Neuronal stem cell (in vitro differentiated cells): ENCODE data around the gene SLK.

Source experiments
- DNase-seq: peaks from one replicate; pipeline ENCODE4 v3.0.0-alpha.2; 2013; ENCODE audit warnings: low spot score
- H2AFZ ChIP-seq: one replicate; pipeline ENCODE4 v1.6.1; 2013; ENCODE audit warnings: mild to moderate bottlenecking, low read length, inconsistent platforms
- H2AK5ac ChIP-seq: 2 replicates; pipeline ENCODE4 v1.6.1; 2013; ENCODE audit warnings: low read depth, mild to moderate bottlenecking, inconsistent platforms, low read length, moderate library complexity, mixed read lengths
- H2BK120ac ChIP-seq: 2 replicates; pipeline ENCODE4 v1.6.1; 2013; ENCODE audit warnings: low read depth, mild to moderate bottlenecking, inconsistent platforms, low read length, moderate library complexity, mixed read lengths
- H2BK12ac ChIP-seq: one replicate; pipeline ENCODE4 v1.6.1; 2013; ENCODE audit warnings: low read length, inconsistent platforms
- H2BK15ac ChIP-seq: 2 replicates; pipeline ENCODE4 v1.6.1; 2013; ENCODE audit warnings: mild to moderate bottlenecking, low read length, inconsistent platforms, mixed read lengths
- H2BK5ac ChIP-seq: one replicate; pipeline ENCODE4 v1.6.1; 2013; ENCODE audit warnings: inconsistent platforms, mild to moderate bottlenecking, low read length, moderate library complexity
- H3K14ac ChIP-seq: one replicate; pipeline ENCODE4 v1.6.1; 2013; ENCODE audit warnings: low read length, inconsistent platforms
- H3K18ac ChIP-seq: 2 replicates; pipeline ENCODE4 v1.6.1; 2013; ENCODE audit warnings: low read length, inconsistent platforms
- H3K23ac ChIP-seq: 2 replicates; pipeline ENCODE4 v1.6.1; 2013; ENCODE audit warnings: low read depth, mild to moderate bottlenecking, mixed read lengths, low read length, inconsistent platforms; ENCODE audit not compliant: poor library complexity
- H3K27ac ChIP-seq: replicated peaks from 3 replicates; pipeline ENCODE4 v1.5.1; 2013; ENCODE audit warnings: low read length, inconsistent platforms
- H3K27me3 ChIP-seq, 3 experiments: 2 replicates each; pipeline ENCODE4 v1.6.1; 2013; ENCODE audit warnings: low read length in 3 of 3, mild to moderate bottlenecking in 2 of 3, inconsistent platforms in 1 of 3, low read depth in 1 of 3, mixed read lengths in 1 of 3, moderate library complexity in 1 of 3; ENCODE audit not compliant: control insufficient read depth in 3 of 3, insufficient read depth in 3 of 3
- H3K36me3 ChIP-seq, 2 donors: replicated peaks in 1 of 2; 2 replicates each; pipeline ENCODE4 v1.6.1; 2013; ENCODE audit warnings: low read length in 2 of 2; ENCODE audit not compliant: control insufficient read depth in 2 of 2, insufficient read depth in 2 of 2
- H3K4ac ChIP-seq: 2 replicates; pipeline ENCODE4 v1.6.1; 2013; ENCODE audit warnings: inconsistent platforms, mild to moderate bottlenecking, low read length, moderate library complexity
- H3K4me1 ChIP-seq, 2 donors: 1 replicate in 1 of 2; 2 replicates in 1 of 2; pipeline ENCODE4 v1.6.1; 2013; ENCODE audit warnings: low read length in 2 of 2, low read depth in 1 of 2; ENCODE audit not compliant: control insufficient read depth in 2 of 2, insufficient read depth in 1 of 2
- H3K4me2 ChIP-seq: one replicate; pipeline ENCODE4 v1.6.1; 2013; ENCODE audit warnings: mild to moderate bottlenecking, low read length, inconsistent platforms; ENCODE audit not compliant: insufficient read depth, poor library complexity, severe bottlenecking
- H3K4me3 ChIP-seq, 2 donors: 2 replicates each; pipeline ENCODE4 v1.5.1; 2013; ENCODE audit warnings: low read length in 2 of 2, mild to moderate bottlenecking in 2 of 2, inconsistent platforms in 1 of 2, moderate library complexity in 1 of 2
- H3K79me1 ChIP-seq: one replicate; pipeline ENCODE4 v1.6.1; 2013; ENCODE audit warnings: low read depth, mild to moderate bottlenecking, inconsistent platforms, low read length, moderate library complexity
- H3K9ac ChIP-seq: one replicate; pipeline ENCODE4 v1.6.1; 2013; ENCODE audit warnings: mild to moderate bottlenecking, low read depth, low read length, inconsistent platforms; ENCODE audit not compliant: poor library complexity
- H3K9me3 ChIP-seq, 2 donors: replicated peaks in 1 of 2; 2 replicates each; pipeline versions ENCODE3 to v1.6.1; 2013; ENCODE audit warnings: low read length in 2 of 2, mild to moderate bottlenecking in 2 of 2, inconsistent platforms in 1 of 2, low read depth in 1 of 2, mixed read lengths in 1 of 2, moderate library complexity in 1 of 2; ENCODE audit not compliant: control insufficient read depth in 2 of 2, insufficient read depth in 1 of 2
- H4K8ac ChIP-seq: one replicate; pipeline ENCODE4 v1.6.1; 2013; ENCODE audit warnings: low read depth, mild to moderate bottlenecking, inconsistent platforms, low read length, moderate library complexity
- H4K91ac ChIP-seq: one replicate; pipeline ENCODE4 v1.6.1; 2013; ENCODE audit warnings: low read length, low read depth, mild to moderate bottlenecking, inconsistent platforms; ENCODE audit not compliant: poor library complexity
- WGBS, 2 donors: extraction: QIAGEN DNeasy Blood & Tissue Kit; methylation state at CpG; one replicate each; pipeline ENCODE4 v1.1.7; 2013; ENCODE audit warnings: missing lambda C conversion rate in 2 of 2, mixed read lengths in 1 of 2; ENCODE audit not compliant: insufficient read length in 2 of 2, insufficient replicate concordance in 1 of 2; ENCODE audit errors: extremely low coverage in 2 of 2; 5-methylcytosine and 5-hydroxymethylcytosine counted together

The SLK gene

DNA sequence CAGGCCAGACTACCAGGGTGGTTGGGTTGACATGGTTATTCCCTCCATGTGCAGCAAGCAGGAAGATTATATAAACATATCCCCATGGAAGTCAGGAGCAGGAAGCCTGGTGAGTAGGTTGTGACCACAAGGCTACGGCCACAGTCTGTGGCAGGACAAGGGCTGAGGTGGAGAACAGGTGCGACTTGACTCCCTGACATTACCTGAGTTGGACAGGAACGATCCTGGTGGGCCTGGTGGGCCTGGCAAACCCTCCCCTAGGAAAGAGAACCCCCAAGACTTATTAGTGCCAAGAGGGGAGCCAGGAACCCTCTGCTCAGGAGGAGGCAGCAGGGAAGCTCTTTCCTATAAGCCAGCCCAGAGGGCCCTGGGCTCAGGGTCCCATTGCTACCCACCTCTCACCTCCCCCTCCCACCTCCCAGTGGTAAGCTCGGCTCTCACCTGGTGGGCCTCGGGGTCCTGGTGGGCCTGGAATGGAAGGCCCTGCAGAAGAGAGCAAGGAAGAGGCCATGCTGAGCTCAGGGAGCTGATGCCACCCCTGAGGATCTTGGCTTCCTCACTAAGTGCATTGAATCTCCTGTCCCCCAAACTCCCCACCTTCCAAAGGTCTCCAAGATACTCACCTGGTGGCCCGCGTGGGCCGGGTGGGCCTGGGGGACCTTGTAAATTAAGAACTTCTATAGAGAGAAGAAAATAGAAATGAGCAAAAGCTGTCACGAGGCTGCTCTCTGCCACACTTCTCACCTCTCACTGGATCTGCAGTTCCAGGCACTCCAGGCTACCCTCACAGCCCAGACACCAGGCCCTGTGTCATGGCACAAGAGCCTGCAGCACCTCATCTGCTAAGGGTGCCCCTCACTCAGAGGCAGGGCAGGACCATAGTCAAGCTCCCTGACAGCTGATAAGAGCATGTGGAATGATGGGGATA is 74.2 kb downstream of the SLK start:
- Histone ChIP-seq H3K27ac (no peak overlapping the region), H3K9ac (no peak overlapping the region), H3K4me1 (no peaks in the 10 kb centered on the region), H3K27me3 (peaks cover 0 to 9% (median 0%) of the 10 kb centered on the region in 3 experiments), H2BK120ac (no peak overlapping the region), H3K4me3 (no peak overlapping the region), H3K4ac (no peak overlapping the region), H2AFZ (no peak overlapping the region), H3K9me3 (no peaks in the 10 kb centered on the region), H2AK5ac (no peak overlapping the region), H3K36me3 (no peaks in the 10 kb centered on the region), H4K8ac (no peak overlapping the region), H3K79me1 (no peaks in the 10 kb centered on the region), H3K18ac (no peak overlapping the region), H3K23ac (no peak overlapping the region), H2BK15ac (no peak overlapping the region), H3K14ac (no peak overlapping the region), H2BK5ac (no peak overlapping the region), H4K91ac (no peak overlapping the region), H2BK12ac (no peak overlapping the region), H3K4me2 (no peak overlapping the region)
- DNase-seq: no peak
- WGBS, 2 donors: no CpG with 5 or more reads among the region's 9 CpGs

DNA sequence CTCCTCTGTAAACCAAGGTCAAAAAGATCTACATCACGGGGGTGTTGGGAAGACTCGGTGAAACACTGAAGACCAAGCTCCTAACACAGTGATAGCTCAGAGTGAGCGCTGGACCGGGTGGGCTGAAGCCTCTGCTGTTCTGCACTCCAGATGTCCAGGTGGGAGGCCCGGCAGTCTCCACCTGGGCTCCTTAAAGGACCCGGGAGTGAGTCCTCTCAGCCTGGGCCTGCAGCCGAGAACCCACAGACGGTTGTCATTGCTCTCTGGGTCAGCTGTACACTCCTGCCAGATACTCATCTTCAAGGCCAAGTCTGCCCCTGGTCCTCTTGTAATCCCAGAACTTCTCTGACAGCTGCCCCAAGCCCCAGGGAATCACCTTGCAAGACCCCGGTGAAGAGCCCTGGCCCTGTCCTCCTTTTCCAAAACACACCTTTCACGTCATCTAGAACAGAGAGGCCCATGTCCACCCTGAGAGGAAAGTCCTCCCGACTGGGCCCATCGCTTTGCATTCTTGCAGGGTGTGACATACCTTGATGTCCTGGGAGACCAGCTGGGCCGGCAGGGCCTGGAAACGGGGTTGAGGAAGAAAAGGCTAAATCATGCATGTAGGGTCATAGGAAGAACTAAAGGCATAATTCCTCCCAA is 75.1 kb downstream of the SLK start:
- H3K79me1 ChIP-seq: no peaks in the 10 kb centered on the region
- H3K4me1 ChIP-seq: no peaks in the 10 kb centered on the region
- H3K9me3 ChIP-seq: no peaks in the 10 kb centered on the region
- WGBS, 2 donors: no CpG with 5 or more reads among the region's 14 CpGs
- H3K27me3 ChIP-seq: peaks cover 0 to 9% (median 0%) of the 10 kb centered on the region in 3 experiments
- no peak overlapping the region for H4K91ac ChIP-seq
- no peak overlapping the region for H2AFZ ChIP-seq
- H3K14ac ChIP-seq: no peak overlapping the region
- no peak overlapping the region for H2BK120ac ChIP-seq
- no peak overlapping the region for H3K9ac ChIP-seq
- H2BK15ac ChIP-seq: no peak overlapping the region
- no peak for DNase-seq
- H3K4me2 ChIP-seq: no peak overlapping the region
- no peak overlapping the region for H2AK5ac ChIP-seq
- no peak overlapping the region for H3K23ac ChIP-seq
- H3K27ac ChIP-seq: no peak overlapping the region
- H3K18ac ChIP-seq: no peak overlapping the region
- H3K4ac ChIP-seq: no peak overlapping the region
- no peak overlapping the region for H2BK5ac ChIP-seq
- no peaks in the 10 kb centered on the region for H3K36me3 ChIP-seq
- no peak overlapping the region for H4K8ac ChIP-seq
- no peak overlapping the region for H2BK12ac ChIP-seq
- H3K4me3 ChIP-seq: no peak overlapping the region

- Histone ChIP-seq H3K4me2 (no peak overlapping the region), H3K4me1 (no peaks in the 10 kb centered on the region), H3K27ac (no peak overlapping the region), H2AK5ac (no peak overlapping the region), H3K9ac (no peak overlapping the region), H2BK5ac (no peak overlapping the region), H2AFZ (no peak overlapping the region), H3K4ac (no peak overlapping the region), H3K18ac (no peak overlapping the region), H3K27me3 (peaks cover 0 to 14% (median 0%) of the 10 kb centered on the region in 3 experiments), H4K91ac (no peak overlapping the region), H3K36me3 (no peaks in the 10 kb centered on the region), H2BK12ac (no peak overlapping the region), H2BK120ac (no peak overlapping the region), H3K23ac (no peak overlapping the region), H2BK15ac (no peak overlapping the region), H3K4me3 (no peak overlapping the region), H4K8ac (no peak overlapping the region), H3K79me1 (no peaks in the 10 kb centered on the region), H3K14ac (no peak overlapping the region), H3K9me3 (no peaks in the 10 kb centered on the region)
- no peak for DNase-seq
- no CpG with 5 or more reads among the region's 8 CpGs for WGBS, 2 donors
Observed at GRCh38 chr10:104043185-104043830, 76.4 kb downstream of the SLK start.

DNA sequence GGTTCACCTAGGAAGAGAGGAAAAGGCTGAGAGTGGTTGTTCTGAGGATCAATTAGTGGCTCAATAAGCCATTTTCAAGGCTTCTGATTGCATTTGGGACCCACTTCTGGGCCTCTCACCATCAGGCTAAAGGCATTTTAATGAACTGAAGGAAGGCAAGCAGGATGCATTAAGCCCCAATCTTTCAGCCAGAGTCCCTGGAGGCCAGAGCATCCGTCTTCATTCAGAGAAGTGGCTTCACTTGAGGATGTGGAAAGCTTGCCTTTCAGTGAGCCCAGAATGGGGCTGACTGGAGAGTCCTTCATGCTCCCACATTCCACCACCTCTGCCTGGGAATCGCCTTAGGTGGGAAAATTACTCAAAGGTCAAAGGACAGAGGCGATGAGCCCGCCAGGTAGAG is 76.9 kb downstream of the SLK start:
- Histone ChIP-seq H2BK15ac (no peak overlapping the region), H3K27me3 (peaks cover 0 to 18% (median 0%) of the 10 kb centered on the region in 3 experiments), H2BK5ac (no peak overlapping the region), H2BK12ac (no peak overlapping the region), H2BK120ac (no peak overlapping the region), H3K4me3 (no peak overlapping the region), H3K14ac (no peak overlapping the region), H3K36me3 (no peaks in the 10 kb centered on the region), H3K4me1 (no peaks in the 10 kb centered on the region), H3K4me2 (no peak overlapping the region), H2AFZ (no peak overlapping the region), H2AK5ac (no peak overlapping the region), H3K79me1 (no peaks in the 10 kb centered on the region), H3K9ac (no peak overlapping the region), H3K27ac (no peak overlapping the region), H3K23ac (no peak overlapping the region), H4K91ac (no peak overlapping the region), H3K9me3 (no peaks in the 10 kb centered on the region), H4K8ac (no peak overlapping the region), H3K18ac (no peak overlapping the region), H3K4ac (no peak overlapping the region)
- WGBS, 2 donors: no CpG with 5 or more reads among the region's 4 CpGs
- DNase-seq: no peak
